NCI-H1436 (cell line): Measurements from ENCODE around the gene RSAD1.

Experiments
- DNase-seq: peaks from one replicate; lab custom pipeline; 2025; lab: John Stamatoyannopoulos, UW

RSAD1 gene

GRCh38 chr17:50458270-50458669, 20.4 kb upstream of the RSAD1 start:
- DNase-seq = no peak

GRCh38 chr17:50458701-50459676, 19.7 kb upstream of the RSAD1 start:
- DNase-seq = no peak

GRCh38 chr17:50459756-50460155, 18.9 kb upstream of the RSAD1 start:
- DNase-seq = peak; percentile 4

- no peak for DNase-seq
Measured at GRCh38 chr17:50460831-50461526, 17.7 kb upstream of the RSAD1 start.

- no peak for DNase-seq
Measured at GRCh38 chr17:50461550-50462132, 17.0 kb upstream of the RSAD1 start.

- no peak for DNase-seq
Measured at GRCh38 chr17:50462446-50462845, 16.2 kb upstream of the RSAD1 start.

GRCh38 chr17:50464121-50464520, 14.5 kb upstream of the RSAD1 start:
- DNase-seq = no peak

GRCh38 chr17:50464736-50465135, 13.9 kb upstream of the RSAD1 start:
- DNase-seq = no peak

GRCh38 chr17:50465171-50465570, 13.5 kb upstream of the RSAD1 start:
- DNase-seq = no peak

- no peak for DNase-seq
Measured at GRCh38 chr17:50465635-50466034, 13.0 kb upstream of the RSAD1 start.

GRCh38 chr17:50466371-50467113, 12.1 kb upstream of the RSAD1 start:
- DNase-seq = no peak

- DNase-seq = no peak
Measured at GRCh38 chr17:50467114-50467854, 11.4 kb upstream of the RSAD1 start.

- no peak for DNase-seq
Measured at GRCh38 chr17:50467855-50468303, 10.8 kb upstream of the RSAD1 start.

GRCh38 chr17:50468304-50469207, 10.1 kb upstream of the RSAD1 start, which contains the start of gene CHAD:
TSS of gene CHAD (minus strand) at chr17:50468880. CDS start at chr17:50468813, 67 bp downstream.
- DNase-seq = no peak

- no peak for DNase-seq
Measured at GRCh38 chr17:50469208-50469605, 9.5 kb upstream of the RSAD1 start.

GRCh38 chr17:50469671-50470305, 8.9 kb upstream of the RSAD1 start:
- no peak for DNase-seq

- no peak for DNase-seq
Measured at GRCh38 chr17:50470426-50470825, 8.2 kb upstream of the RSAD1 start.

- no peak for DNase-seq
Measured at GRCh38 chr17:50471009-50471905, 7.4 kb upstream of the RSAD1 start.

- no peak for DNase-seq
Measured at GRCh38 chr17:50472286-50472685, 6.4 kb upstream of the RSAD1 start.
